ENCODE measurements around the gene TAF4. TPM values are rescaled to one million over a fixed set of nuclear protein-coding genes. Genes with fewer than 3 reads are reported as not detected.

TAF4 gene
- total and polyA plus RNA-seq, 3 donors from 2014 or later, result 30.7 to 111 (median 107) TPM

DNA sequence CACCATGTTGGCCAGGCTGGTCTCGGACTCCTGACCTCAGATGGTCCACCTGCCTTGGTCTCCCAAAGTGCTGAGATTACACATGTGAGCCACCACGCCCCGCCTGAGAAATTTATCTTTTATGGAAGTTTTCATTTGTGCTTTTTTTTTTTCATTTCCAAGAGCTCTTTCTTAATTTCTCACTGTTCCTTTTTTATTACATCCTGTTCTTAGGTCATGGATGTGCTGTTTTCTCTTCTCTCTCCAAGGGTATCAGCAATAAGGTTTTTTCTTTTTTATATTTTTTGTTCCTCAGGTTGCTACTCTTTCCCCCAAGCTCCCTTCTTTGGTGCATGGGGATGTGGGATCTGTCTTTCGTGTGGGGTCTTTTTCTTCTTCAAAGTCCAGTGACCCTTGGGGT, 35.4 kb upstream of the TAF4 start:
- TF ChIP-seq POLR2A (IDR thresholded peaks at IDR 0.05), result no peak
- TF ChIP-seq, protein P1, sequence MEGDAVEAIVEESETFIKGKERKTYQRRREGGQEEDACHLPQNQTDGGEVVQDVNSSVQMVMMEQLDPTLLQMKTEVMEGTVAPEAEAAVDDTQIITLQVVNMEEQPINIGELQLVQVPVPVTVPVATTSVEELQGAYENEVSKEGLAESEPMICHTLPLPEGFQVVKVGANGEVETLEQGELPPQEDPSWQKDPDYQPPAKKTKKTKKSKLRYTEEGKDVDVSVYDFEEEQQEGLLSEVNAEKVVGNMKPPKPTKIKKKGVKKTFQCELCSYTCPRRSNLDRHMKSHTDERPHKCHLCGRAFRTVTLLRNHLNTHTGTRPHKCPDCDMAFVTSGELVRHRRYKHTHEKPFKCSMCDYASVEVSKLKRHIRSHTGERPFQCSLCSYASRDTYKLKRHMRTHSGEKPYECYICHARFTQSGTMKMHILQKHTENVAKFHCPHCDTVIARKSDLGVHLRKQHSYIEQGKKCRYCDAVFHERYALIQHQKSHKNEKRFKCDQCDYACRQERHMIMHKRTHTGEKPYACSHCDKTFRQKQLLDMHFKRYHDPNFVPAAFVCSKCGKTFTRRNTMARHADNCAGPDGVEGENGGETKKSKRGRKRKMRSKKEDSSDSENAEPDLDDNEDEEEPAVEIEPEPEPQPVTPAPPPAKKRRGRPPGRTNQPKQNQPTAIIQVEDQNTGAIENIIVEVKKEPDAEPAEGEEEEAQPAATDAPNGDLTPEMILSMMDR (IDR thresholded peaks at IDR 0.05), result no peak
- Histone ChIP-seq H3K4me1 (no peaks in the 10 kb centered on the region), H3K4me3 (no peak overlapping the region), H3K36me3 (ENCODE audit: low read depth, missing control alignments) (no peaks in the 10 kb centered on the region), H3K27ac (no peak overlapping the region), H3K9me3 (no peaks in the 10 kb centered on the region), H3K27me3 (no peaks in the 10 kb centered on the region)
- intact Hi-C loops (cut with DNase I; ENCODE audit: low total_unique reads), result no loop called here
- WGBS, 2 donors, result 90 to 91% methylated on average over 4 of the region's 4 CpGs
- DNase-seq, result no peak

DNA sequence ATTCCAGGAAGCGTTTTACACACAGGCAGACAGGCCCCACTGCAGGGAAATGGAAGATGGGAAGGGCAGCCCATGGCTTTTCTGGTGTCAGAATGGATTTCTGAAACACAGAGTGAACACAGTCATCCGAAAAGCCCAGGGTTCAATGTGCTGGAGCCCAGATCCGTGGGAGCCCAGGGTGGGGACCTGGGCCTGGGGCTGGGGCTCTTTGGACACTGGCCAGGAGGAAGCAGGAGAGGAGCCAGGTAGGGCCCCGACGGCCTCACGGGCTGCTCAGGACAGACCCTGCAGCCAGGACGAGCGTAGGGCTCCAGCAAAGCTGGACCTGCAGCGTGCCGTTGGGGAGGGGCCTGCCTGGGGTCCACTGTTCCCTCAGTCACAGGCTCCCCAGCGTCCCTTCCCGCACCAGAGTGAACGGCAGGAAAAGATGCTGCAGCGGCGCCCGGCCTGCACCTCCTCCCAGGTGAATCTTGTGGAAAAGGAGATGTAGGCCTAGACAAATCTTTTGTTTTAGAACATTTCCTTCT, 32.3 kb upstream of the TAF4 start:
- 84 to 86% methylated on average over 11 to 16 of the region's 16 CpGs for WGBS, 2 donors
- no peak overlapping the region for H3K27ac ChIP-seq
- no peaks in the 10 kb centered on the region for H3K27me3 ChIP-seq
- intact Hi-C loops (cut with DNase I; ENCODE audit: low total_unique reads), result no loop called here
- no peak for DNase-seq
- no peaks in the 10 kb centered on the region for H3K36me3 ChIP-seq (ENCODE audit: low read depth, missing control alignments)
- no peaks in the 10 kb centered on the region for H3K9me3 ChIP-seq
- H3K4me1 ChIP-seq, result no peaks in the 10 kb centered on the region
- TF ChIP-seq, protein P1 (IDR thresholded peaks at IDR 0.05), result no peak
- TF ChIP-seq POLR2A (IDR thresholded peaks at IDR 0.05), result no peak
- no peak overlapping the region for H3K4me3 ChIP-seq

DNA sequence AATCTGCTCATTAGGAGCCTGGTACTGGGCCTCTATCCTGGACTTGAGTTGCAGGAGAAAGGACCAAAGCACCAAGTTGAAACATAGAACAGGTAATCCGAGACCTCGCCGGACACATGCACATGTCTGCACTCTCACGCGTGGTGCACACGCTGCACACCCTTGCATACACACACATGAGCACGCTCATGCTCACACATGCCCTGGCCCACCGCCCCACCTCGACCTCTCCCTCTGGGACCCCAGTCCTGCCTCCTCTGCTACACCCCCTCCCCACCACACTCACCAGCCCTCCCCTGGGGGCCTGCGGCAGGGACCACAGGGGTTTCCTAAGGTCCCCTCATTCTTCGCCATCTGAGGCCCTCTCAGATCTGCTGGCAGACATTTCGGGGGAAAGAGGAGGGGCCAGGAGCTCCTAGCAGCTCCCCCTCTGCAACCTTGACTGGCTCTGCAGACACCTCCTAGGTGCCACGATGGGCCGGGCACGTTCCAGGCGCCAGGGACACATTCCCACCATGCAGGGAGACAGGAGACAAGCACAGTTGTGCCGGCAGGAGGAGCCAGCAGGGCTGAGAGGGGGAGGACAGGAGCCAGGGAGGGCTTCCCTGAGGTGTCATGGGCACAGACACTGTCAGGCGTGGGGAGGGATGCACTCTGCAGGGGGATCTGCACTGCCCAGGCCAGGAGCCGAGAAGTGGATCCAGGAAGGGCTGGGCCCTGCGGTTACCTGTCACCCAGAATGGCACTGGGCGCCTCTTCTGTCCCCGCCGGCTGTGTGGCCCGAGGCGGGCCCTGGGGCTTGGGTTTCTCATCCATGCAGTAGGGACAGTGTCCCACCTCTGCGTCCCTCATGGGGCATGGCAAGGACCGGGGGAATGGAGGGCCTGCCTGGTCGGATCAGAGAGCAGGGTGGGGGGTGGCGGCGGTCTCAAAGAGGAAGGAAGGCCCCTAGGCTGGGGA, 31.0 kb upstream of the TAF4 start:
- DNase-seq, result no peak
- Histone ChIP-seq H3K9me3 (no peaks in the 10 kb centered on the region), H3K27me3 (no peaks in the 10 kb centered on the region), H3K36me3 (ENCODE audit: low read depth, missing control alignments) (no peaks in the 10 kb centered on the region), H3K27ac (no peak overlapping the region), H3K4me3 (no peak overlapping the region), H3K4me1 (no peaks in the 10 kb centered on the region)
- 85 to 94% methylated on average over 23 to 30 of the region's 30 CpGs for WGBS, 2 donors
- intact Hi-C loops (cut with DNase I; ENCODE audit: low total_unique reads), result no loop called here
- TF ChIP-seq POLR2A (IDR thresholded peaks at IDR 0.05), result no peak
- TF ChIP-seq, protein P1 (IDR thresholded peaks at IDR 0.05), result no peak

DNA sequence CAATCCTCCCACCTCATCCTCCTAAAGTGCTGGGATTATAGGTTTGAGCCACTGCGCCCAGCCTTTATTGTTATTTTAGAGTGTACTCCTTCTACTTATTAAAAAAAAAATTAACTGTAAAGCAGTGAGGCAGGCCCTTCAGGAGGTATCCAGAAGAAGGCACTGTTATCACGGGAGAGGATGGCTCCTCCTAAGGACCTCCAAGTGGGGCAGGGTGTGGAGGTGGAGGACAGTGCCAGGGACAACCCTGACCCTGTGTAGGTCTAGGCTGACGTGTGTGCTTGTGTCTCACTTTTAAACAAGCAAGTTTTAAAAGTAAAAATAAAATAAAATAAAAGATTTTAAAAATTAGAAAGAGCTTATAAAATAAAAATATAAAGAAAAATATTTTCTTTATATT, 23.7 kb upstream of the TAF4 start:
- intact Hi-C loops (cut with DNase I; ENCODE audit: low total_unique reads), result no loop called here
- WGBS, 2 donors, result 50 to 53% methylated on average over 3 of the region's 3 CpGs

More for the DNA sequence above, 23.7 kb upstream of the TAF4 start:
- no peaks in the 10 kb centered on the region for H3K27me3 ChIP-seq
- H3K4me3 ChIP-seq, result no peak overlapping the region
- H3K27ac ChIP-seq, result no peak overlapping the region
- TF ChIP-seq POLR2A (IDR thresholded peaks at IDR 0.05), result no peak
- TF ChIP-seq, protein P1 (IDR thresholded peaks at IDR 0.05), result no peak
- H3K36me3 ChIP-seq (ENCODE audit: low read depth, missing control alignments), result no peaks in the 10 kb centered on the region
- H3K4me1 ChIP-seq, result no peaks in the 10 kb centered on the region
- H3K9me3 ChIP-seq, result no peaks in the 10 kb centered on the region
- DNase-seq, result no peak

All from testis (tissue), 3 donors.